HFF-Myc (cell line): ENCODE data around the gene GRXCR2.

Experiments used
- DNase-seq: peaks from one replicate; pipeline ENCODE4 v3.0.0-alpha.2; 2011; ENCODE audit warnings: low read depth; ENCODE audit errors: extremely low read depth
- H3K4me3 ChIP-seq: replicated peaks from 2 replicates; pipeline ENCODE4 v1.5.1; 2011; ENCODE audit warnings: low read depth, mild to moderate bottlenecking, control low read depth, low read length
- CTCF ChIP-seq: IDR thresholded peaks from 2 replicates; pipeline ENCODE4 v1.5.1; 2012; ENCODE audit warnings: mild to moderate bottlenecking, low read depth, low read length, control low read depth; ENCODE audit errors: missing control alignments

Gene GRXCR2

GRCh38 chr5:145818604-145819003 is 54.2 kb downstream of the GRXCR2 start:
- no peak for DNase-seq
- no peak overlapping the region for H3K4me3 ChIP-seq
- no peak for TF ChIP-seq CTCF

- DNase-seq = no peak
- no peak overlapping the region for H3K4me3 ChIP-seq
- no peak for TF ChIP-seq CTCF
Measured at GRCh38 chr5:145812877-145813276, 59.9 kb downstream of the GRXCR2 start.

- no peak for DNase-seq
- no peak for TF ChIP-seq CTCF
- no peak overlapping the region for H3K4me3 ChIP-seq
Measured at GRCh38 chr5:145811834-145812625, 60.8 kb downstream of the GRXCR2 start.
